ENCODE measurements around the gene AKAP13.
"Not testable (repeated sequence)": the region's sequence is repeated elsewhere in the genome, so short reads cannot be mapped to it uniquely, and the experiment has no call there.

Gene AKAP13

DNA sequence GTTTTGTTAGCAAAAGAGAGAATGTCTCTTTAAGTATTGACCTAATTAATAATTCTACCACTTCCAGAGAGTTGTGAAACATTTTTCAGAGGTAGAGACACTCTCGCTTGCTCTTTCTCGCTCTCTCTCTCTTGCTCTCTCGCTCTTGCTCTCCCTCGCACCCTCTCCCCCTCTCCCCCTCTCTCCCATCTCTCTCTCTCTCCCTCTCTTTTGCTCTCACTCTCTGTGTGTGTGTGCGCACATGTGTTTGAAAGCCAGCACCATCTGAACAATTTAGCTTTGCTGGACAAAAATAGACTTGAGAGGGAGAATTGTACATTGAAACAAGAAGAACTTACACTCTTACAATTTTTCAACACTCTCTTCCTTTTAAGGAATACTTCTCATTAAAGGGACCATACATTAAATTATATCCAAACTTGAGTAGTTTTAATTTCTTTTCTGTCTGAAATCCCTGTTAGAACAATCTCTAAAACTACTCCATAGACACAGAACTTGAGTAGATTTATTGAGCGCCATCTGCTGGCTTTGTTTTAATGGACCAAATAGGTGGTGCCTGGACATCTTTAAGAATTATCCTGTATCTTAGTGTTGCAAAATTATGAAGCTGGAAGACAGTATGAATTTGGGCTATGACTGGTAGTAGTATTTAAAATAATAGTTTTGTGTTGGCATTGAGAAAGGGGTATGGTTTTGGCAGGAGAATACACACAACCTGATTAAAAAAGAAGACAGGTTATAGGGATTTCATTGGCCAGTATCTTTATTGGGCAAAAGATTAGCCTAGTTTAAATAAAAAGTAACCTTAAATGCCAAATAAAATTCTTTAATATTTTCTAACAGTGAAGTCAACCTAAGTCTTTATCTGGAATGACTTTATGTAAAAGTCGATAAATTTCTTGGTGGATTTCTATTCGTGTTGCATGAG lies 124.6 kb downstream of the AKAP13 start:
- FAIRE-seq: peak; percentile 38

GRCh38 chr15:85507114-85507513 lies 126.7 kb downstream of the AKAP13 start:
- no peak for FAIRE-seq

DNA sequence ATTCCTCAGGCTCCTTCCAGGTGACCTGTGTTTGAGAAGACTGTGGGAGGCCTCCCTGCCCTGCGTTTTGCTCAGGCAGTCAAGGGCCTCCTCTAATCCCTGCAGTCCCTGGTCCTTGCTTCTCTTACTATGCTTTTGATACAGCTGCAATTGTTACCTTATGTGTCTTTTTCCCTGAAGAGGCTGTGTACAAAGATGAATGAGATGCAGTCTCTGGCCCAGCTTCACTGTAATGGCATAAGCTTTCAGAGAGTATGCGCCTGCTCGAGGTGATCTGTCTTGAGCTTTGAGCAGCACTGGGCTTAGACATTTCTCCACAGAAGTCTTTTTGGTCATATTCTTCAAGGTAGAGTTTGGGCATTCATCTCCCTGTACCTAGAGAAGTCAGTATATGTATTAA lies 129.6 kb downstream of the AKAP13 start:
- FAIRE-seq: no peak

- no peak for FAIRE-seq
Observed at GRCh38 chr15:85514413-85514812, 134.0 kb downstream of the AKAP13 start.

- no peak for FAIRE-seq
Observed at GRCh38 chr15:85515212-85515611, 134.8 kb downstream of the AKAP13 start.

- FAIRE-seq: no peak
Observed at GRCh38 chr15:85517086-85517485, 136.7 kb downstream of the AKAP13 start.

GRCh38 chr15:85518979-85519761 lies 138.8 kb downstream of the AKAP13 start:
- FAIRE-seq: no peak

GRCh38 chr15:85520650-85521049 lies 140.2 kb downstream of the AKAP13 start:
- FAIRE-seq: no peak

DNA sequence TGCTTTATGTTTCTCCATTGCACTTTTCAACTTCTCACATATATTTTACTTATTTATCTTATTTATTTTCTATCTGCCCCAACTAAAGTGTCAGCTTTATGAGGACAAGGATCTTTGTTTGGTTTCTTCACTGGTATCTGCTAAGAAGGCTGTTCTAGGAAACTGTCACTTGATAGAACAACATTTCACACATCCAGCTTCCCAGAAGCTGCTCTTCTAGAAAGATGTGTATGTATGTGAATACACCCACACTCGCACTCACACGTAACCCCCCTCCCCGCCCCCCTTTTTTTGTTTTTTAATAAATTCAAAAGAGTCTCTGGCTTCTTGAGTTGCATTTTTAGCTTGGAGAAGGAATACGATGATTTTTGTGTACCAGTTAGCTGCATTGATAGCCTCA lies 143.1 kb downstream of the AKAP13 start:
- FAIRE-seq: no peak

- FAIRE-seq: no peak
Observed at GRCh38 chr15:85525755-85526154, 145.4 kb downstream of the AKAP13 start.

GRCh38 chr15:85527895-85528294 lies 147.5 kb downstream of the AKAP13 start:
- no peak for FAIRE-seq

- no peak for FAIRE-seq
Observed at GRCh38 chr15:85530079-85530478, 149.7 kb downstream of the AKAP13 start.

DNA sequence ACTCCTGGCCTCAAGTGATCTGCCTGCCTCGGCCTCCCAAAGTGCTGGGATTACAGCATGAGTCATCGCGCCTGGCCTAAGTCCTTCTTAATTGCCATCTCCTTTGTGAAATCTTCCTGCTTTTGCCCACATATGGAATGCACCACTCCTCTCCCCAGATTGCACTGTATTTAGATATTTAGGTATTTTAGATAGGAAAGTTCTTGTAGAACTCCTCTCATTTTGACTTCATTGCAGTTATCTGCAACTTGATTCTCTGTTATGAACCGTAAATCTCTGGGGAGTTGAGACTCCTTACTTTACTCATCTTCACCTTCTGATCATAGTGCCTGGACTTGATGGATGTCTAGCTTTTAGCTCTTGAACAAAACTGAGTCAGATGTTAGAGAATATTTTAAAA lies 150.7 kb downstream of the AKAP13 start:
- no peak for FAIRE-seq

DNA sequence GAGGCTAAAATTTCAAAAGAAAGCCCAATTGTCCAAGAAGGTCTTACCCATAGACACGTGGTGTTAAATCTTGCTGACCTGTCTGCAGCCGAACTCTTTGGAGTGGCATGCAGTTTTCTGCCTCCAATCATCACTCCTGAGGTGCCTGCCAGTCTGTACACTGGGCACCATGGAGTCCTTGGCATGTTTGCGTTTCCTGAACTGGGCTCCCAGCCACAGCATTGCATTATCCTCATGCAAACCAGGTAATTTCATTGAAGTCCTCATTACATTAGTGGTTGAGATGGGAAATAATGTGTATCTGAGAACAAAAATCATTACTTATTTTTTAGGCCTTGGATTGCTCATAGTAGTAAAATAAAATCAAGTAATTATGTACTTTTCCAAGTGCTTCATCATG lies 152.3 kb downstream of the AKAP13 start:
- FAIRE-seq: no peak

DNA sequence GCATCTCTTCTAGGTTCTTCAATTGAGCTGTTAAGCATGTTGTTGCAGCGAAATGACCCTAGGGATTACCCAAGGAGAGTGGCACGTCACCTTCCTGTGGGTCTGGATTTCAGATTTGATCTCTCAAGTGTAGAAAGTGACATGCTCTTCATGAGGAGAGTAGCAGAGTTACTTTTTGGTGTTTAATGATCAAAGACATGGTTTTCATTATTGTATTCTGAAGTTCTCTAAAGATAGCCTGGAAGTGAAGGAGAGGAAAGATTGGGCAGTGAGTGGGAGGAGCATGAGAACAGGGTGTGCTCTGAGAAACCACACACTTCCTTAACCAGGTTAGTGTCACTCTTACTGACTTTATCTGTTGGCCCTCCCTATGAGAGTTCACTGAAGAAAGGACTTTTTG lies 153.6 kb downstream of the AKAP13 start:
- peak; percentile 47 for FAIRE-seq

DNA sequence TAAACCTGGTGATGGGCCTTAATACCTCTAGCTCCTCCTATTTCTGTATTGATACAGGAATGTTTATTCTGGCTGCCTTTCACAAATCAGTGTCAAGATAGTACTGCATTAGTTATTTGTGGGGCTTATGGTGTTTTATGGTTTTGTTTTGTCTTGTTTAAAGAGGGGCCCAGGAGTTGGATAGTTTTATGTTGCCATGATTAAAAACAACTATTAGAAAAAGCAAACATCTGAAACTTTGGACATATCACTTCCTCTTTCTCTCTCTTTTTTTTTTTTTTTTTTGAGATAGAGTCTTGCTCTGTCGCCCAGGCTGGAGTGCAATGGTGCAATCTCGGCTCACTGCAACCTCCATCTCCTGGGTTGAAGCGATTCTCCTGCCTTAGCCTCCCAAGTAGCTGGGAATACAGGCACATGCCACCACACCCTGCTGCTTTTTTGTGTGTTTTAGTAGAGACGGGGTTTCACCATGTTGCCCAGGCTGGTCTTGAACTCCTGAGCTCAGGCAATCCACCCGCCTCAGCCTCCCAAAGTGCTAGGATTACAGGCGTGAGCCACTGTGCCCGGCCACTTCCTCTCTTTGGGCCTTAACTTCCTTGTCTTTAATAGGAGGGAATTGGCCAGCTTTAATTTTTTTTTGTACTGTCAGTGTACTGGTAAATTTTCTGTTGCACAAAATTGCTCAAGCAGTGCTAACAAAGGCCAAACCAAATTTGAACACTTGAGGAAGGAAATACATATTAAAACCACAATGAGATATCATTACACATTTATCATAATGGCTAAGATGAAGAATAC lies 155.3 kb downstream of the AKAP13 start:
- FAIRE-seq: not testable (repeated sequence)

- FAIRE-seq: no peak
Observed at GRCh38 chr15:85536341-85536740, 155.9 kb downstream of the AKAP13 start.

- FAIRE-seq: no peak
Observed at GRCh38 chr15:85539491-85539890, 159.1 kb downstream of the AKAP13 start.

GRCh38 chr15:85540085-85540797 lies 159.8 kb downstream of the AKAP13 start:
- no peak for FAIRE-seq

- FAIRE-seq: no peak
Observed at GRCh38 chr15:85541744-85542143, 161.3 kb downstream of the AKAP13 start.

DNA sequence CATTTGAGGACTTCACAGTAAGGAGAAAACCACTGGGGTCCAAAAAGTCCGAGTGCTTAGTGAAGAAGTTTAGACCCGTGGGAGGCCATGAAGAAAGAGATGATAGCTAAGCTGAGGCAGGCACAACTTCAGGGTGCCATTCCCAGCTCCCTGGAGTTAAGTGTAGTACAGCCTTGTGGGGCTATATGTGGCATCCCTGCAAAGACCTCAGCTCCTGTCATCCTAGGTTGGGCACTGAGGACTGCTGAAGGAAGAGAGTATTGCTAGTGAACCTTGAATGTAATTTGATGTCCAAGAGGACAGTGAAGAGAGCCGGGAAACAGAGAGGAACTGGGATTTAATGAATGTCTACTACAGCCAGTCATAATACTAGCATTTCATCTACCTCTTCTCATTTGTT lies 162.1 kb downstream of the AKAP13 start:
- FAIRE-seq: no peak

GRCh38 chr15:85542895-85543331 lies 162.5 kb downstream of the AKAP13 start:
- peak; percentile 45 for FAIRE-seq

All from colon (tissue), 2 donors.